Liver (tissue), 9 donors: Measurements from ENCODE around the gene LRCOL1. TPM values are rescaled to one million over a fixed set of nuclear protein-coding genes. Genes with fewer than 3 reads are reported as not detected.

ENCODE experiments used
- DNase-seq: peaks from one replicate; pipeline ENCODE4 v3.0.0-alpha.2; 2017; ENCODE audit warnings: low spot score
- H3K27ac ChIP-seq, 2 donors: one replicate each; pipeline ENCODE4 v1.7.0; 2013; ENCODE audit warnings: inconsistent platforms in 2 of 2, low read length in 2 of 2, control low read depth in 1 of 2, low read depth in 1 of 2, mild to moderate bottlenecking in 1 of 2
- H3K27me3 ChIP-seq, 4 donors: one replicate each; pipeline versions ENCODE4 v1.6.1 to v1.7.0; 2013; ENCODE audit warnings: low read length in 3 of 4, inconsistent platforms in 1 of 4, mild to moderate bottlenecking in 1 of 4, moderate library complexity in 1 of 4; ENCODE audit not compliant: control insufficient read depth in 4 of 4, insufficient read depth in 4 of 4
- H3K36me3 ChIP-seq, 4 donors: one replicate each; pipeline versions ENCODE4 v1.6.1 to v1.7.0; 2013; ENCODE audit warnings: low read length in 3 of 4, mild to moderate bottlenecking in 3 of 4, low read depth in 1 of 4, moderate library complexity in 1 of 4; ENCODE audit not compliant: control insufficient read depth in 4 of 4, insufficient read depth in 3 of 4
- H3K4me1 ChIP-seq, 4 donors: one replicate each; pipeline versions ENCODE4 v1.6.1 to v1.7.0; 2013; ENCODE audit warnings: low read length in 3 of 4, mild to moderate bottlenecking in 3 of 4, moderate library complexity in 1 of 4; ENCODE audit not compliant: control insufficient read depth in 4 of 4, insufficient read depth in 4 of 4
- H3K4me3 ChIP-seq, 3 donors: one replicate each; pipeline versions ENCODE4 v1.6.1 to v1.7.0; 2013; ENCODE audit warnings: low read length in 3 of 3, control low read depth in 1 of 3, low read depth in 1 of 3, mild to moderate bottlenecking in 1 of 3
- H3K9ac ChIP-seq, 2 donors: one replicate each; pipeline ENCODE4 v1.7.0; 2013; ENCODE audit warnings: low read length in 2 of 2, mild to moderate bottlenecking in 2 of 2, moderate library complexity in 2 of 2, control low read depth in 1 of 2, low read depth in 1 of 2
- H3K9me3 ChIP-seq, 4 donors: one replicate each; pipeline versions ENCODE4 v1.6.1 to v1.7.0; 2013; ENCODE audit warnings: low read length in 3 of 4; ENCODE audit not compliant: control insufficient read depth in 4 of 4
- CTCF ChIP-seq: fragments of 150-350 bp; IDR thresholded peaks from 2 replicates; pipeline ENCODE4 v1.5.1; 2017; ENCODE audit warnings: improper control_type of control experiment, low read depth, low read length; ENCODE audit not compliant: missing input control
- GABPA ChIP-seq, 2 donors: IDR thresholded peaks in 1 of 2; conservative IDR thresholded peaks in 1 of 2; 2 replicates each; pipeline ENCODE4 v1.6.1; 2016; ENCODE audit warnings: antibody characterized with exemption in 2 of 2, mild to moderate bottlenecking in 1 of 2, moderate library complexity in 1 of 2
- HNF4A ChIP-seq, 2 donors: conservative IDR thresholded peaks; 2 replicates each; pipeline ENCODE4 v1.6.1; 2016; ENCODE audit warnings: antibody characterized with exemption in 2 of 2, mild to moderate bottlenecking in 2 of 2
- JUND ChIP-seq, 2 donors: IDR thresholded peaks; 2 replicates each; pipeline ENCODE4 v1.6.1; 2016; ENCODE audit warnings: antibody characterized with exemption in 2 of 2
- RAD21 ChIP-seq, 2 donors: IDR thresholded peaks; 2 replicates each; pipeline ENCODE4 v1.6.1; 2016; ENCODE audit warnings: antibody characterized with exemption in 2 of 2, mild to moderate bottlenecking in 2 of 2
- RXRA ChIP-seq, 2 donors: IDR thresholded peaks; 2 replicates each; pipeline ENCODE4 v1.6.1; 2017 to 2018; ENCODE audit warnings: antibody characterized with exemption in 2 of 2, mild to moderate bottlenecking in 1 of 2
- SP1 ChIP-seq: IDR thresholded peaks from 2 replicates; pipeline ENCODE4 v1.6.1; 2018; ENCODE audit warnings: antibody characterized with exemption, mild to moderate bottlenecking
- TAF1 ChIP-seq: conservative IDR thresholded peaks from 2 replicates; pipeline ENCODE4 v1.6.1; 2016; ENCODE audit warnings: antibody characterized with exemption, mild to moderate bottlenecking
- WGBS: extraction: QIAGEN DNeasy Blood & Tissue Kit; methylation state at CpG from one replicate; pipeline ENCODE4 v1.1.7; 2013; 5-methylcytosine and 5-hydroxymethylcytosine counted together
- polyA plus RNA-seq, 2 donors: library from polyadenylated mRNA; stranded (reverse) in 1 of 2; unstranded in 1 of 2; fragments of 200-250 nt in 1 of 2; fragments of >200 nt in 1 of 2; fragmentation: Nextera tagmentation in 1 of 2; extraction: Ambion mirVana in 1 of 2; gene quantifications; one replicate each; pipeline versions ENCODE4 v1.2.1 to v1.2.3, GENCODE V29; 2013 to 2015
- total RNA-seq, 2 donors: library from RNA; depleted of rRNA; stranded (reverse); fragments of >200 nt; gene quantifications; one replicate each; pipeline ENCODE4 v1.2.3, GENCODE V29; 2014
- TF ChIP-seq, protein P1 (sequence below): IDR thresholded peaks from 2 replicates; pipeline ENCODE4 v1.6.1; 2016; ENCODE audit warnings: antibody characterized with exemption
- TF ChIP-seq, protein P2 (sequence below): IDR thresholded peaks from 2 replicates; pipeline ENCODE4 v1.6.1; 2016; ENCODE audit warnings: antibody characterized with exemption, mild to moderate bottlenecking
- donor health status: healthy.
- donor health status: healthy.
- donor health status: healthy.
- donor health status: healthy.
- donor health status: healthy.

LRCOL1 gene
- total and polyA plus RNA-seq, 4 donors: 2.6 to 40.7 (median 5.9) TPM; not detected in 1

- no peak for DNase-seq
- H3K27me3 ChIP-seq: no peaks in the 10 kb centered on the region
- H3K9me3 ChIP-seq: no peaks in the 10 kb centered on the region
- H3K4me1 ChIP-seq: peaks cover 10 to 18% (median 14%) of the 10 kb centered on the region in 4 donors
- TF ChIP-seq JUND (IDR thresholded peaks at IDR 0.05) (no peak), CTCF (peak; percentile 13)
- no peak overlapping the region for H3K4me3 ChIP-seq
- WGBS: 84% methylated on average over 21 of the region's 21 CpGs
- H3K9ac ChIP-seq: no peak overlapping the region
- H3K36me3 ChIP-seq: no peaks in the 10 kb centered on the region
- no peak overlapping the region for H3K27ac ChIP-seq
Observed at GRCh38 chr12:132561427-132562156, 48.8 kb downstream of the LRCOL1 start.

GRCh38 chr12:132560614-132561426 is 49.6 kb downstream of the LRCOL1 start:
- TF ChIP-seq RAD21 (IDR thresholded peaks at IDR 0.05): peak in 1 of 2 donors; percentile 61
- no peak for TF ChIP-seq RXRA (IDR thresholded peaks at IDR 0.05)
- peak; percentile 37 for TF ChIP-seq CTCF
- TF ChIP-seq, protein P1, sequence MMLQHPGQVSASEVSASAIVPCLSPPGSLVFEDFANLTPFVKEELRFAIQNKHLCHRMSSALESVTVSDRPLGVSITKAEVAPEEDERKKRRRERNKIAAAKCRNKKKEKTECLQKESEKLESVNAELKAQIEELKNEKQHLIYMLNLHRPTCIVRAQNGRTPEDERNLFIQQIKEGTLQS: no peak
- no peak for TF ChIP-seq TAF1
- TF ChIP-seq, protein P2, sequence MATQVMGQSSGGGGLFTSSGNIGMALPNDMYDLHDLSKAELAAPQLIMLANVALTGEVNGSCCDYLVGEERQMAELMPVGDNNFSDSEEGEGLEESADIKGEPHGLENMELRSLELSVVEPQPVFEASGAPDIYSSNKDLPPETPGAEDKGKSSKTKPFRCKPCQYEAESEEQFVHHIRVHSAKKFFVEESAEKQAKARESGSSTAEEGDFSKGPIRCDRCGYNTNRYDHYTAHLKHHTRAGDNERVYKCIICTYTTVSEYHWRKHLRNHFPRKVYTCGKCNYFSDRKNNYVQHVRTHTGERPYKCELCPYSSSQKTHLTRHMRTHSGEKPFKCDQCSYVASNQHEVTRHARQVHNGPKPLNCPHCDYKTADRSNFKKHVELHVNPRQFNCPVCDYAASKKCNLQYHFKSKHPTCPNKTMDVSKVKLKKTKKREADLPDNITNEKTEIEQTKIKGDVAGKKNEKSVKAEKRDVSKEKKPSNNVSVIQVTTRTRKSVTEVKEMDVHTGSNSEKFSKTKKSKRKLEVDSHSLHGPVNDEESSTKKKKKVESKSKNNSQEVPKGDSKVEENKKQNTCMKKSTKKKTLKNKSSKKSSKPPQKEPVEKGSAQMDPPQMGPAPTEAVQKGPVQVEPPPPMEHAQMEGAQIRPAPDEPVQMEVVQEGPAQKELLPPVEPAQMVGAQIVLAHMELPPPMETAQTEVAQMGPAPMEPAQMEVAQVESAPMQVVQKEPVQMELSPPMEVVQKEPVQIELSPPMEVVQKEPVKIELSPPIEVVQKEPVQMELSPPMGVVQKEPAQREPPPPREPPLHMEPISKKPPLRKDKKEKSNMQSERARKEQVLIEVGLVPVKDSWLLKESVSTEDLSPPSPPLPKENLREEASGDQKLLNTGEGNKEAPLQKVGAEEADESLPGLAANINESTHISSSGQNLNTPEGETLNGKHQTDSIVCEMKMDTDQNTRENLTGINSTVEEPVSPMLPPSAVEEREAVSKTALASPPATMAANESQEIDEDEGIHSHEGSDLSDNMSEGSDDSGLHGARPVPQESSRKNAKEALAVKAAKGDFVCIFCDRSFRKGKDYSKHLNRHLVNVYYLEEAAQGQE: no peak
- no peak for TF ChIP-seq SP1
- no peak for TF ChIP-seq GABPA (IDR thresholded peaks at IDR 0.05 in 1 of 2, conservative IDR thresholded peaks at IDR 0.05 in 1 of 2)
- TF ChIP-seq HNF4A (conservative IDR thresholded peaks at IDR 0.05): no peak
- Histone ChIP-seq H3K4me1 (peaks cover 10 to 18% (median 14%) of the 10 kb centered on the region in 4 donors), H3K4me3 (peak overlapping the region in 2 of 3 donors; percentile 11 to 69), H3K27ac (no peak overlapping the region), H3K9ac (no peak overlapping the region), H3K27me3 (no peaks in the 10 kb centered on the region), H3K36me3 (no peaks in the 10 kb centered on the region), H3K9me3 (no peaks in the 10 kb centered on the region)
- DNase-seq: peak; percentile 76
- 21% methylated on average over 49 of the region's 49 CpGs for WGBS
